ENCODE measurements around the gene GNAS.

DNA sequence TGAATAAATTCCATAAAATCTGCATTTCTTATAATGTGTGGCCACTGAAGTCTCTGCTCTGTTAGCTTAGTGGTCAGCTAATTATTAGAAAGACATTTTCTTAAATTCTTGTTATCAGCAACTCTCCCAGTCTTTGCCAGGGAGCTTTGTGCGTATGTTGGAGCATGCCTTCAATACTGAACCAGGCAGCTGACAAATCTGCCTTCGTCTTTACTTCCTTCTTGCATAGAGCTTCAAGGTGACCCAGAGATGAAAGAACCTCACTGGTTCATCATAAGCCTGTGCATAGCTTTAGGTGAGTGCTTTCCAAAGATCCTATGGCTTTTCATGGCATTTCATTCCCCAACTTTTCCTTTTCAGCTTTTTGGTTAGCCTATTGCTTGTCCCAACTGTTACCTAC lies 85.6 kb downstream of the GNAS start:
- TF ChIP-seq, protein P1, sequence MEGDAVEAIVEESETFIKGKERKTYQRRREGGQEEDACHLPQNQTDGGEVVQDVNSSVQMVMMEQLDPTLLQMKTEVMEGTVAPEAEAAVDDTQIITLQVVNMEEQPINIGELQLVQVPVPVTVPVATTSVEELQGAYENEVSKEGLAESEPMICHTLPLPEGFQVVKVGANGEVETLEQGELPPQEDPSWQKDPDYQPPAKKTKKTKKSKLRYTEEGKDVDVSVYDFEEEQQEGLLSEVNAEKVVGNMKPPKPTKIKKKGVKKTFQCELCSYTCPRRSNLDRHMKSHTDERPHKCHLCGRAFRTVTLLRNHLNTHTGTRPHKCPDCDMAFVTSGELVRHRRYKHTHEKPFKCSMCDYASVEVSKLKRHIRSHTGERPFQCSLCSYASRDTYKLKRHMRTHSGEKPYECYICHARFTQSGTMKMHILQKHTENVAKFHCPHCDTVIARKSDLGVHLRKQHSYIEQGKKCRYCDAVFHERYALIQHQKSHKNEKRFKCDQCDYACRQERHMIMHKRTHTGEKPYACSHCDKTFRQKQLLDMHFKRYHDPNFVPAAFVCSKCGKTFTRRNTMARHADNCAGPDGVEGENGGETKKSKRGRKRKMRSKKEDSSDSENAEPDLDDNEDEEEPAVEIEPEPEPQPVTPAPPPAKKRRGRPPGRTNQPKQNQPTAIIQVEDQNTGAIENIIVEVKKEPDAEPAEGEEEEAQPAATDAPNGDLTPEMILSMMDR (optimal IDR thresholded peaks at IDR 0.05 in 1 of 3, IDR thresholded peaks at IDR 0.05 in 1 of 3, conservative IDR thresholded peaks at IDR 0.05 in 1 of 3; ENCODE audit: extremely low read depth in 1 of 3, insufficient read depth in 2 of 3, low read length in 3 of 3): no peak
- TF ChIP-seq EZH2 (IDR thresholded peaks at IDR 0.05; ENCODE audit: low read length): no peak

All from keratinocyte (primary cell).